SKM-1 (cell line): ENCODE data around the gene PCDHA5.
"Not testable (repeated sequence)": the region's sequence is repeated elsewhere in the genome, so short reads cannot be mapped to it uniquely, and the experiment has no call there.

Source experiments
- DNase-seq: peaks from one replicate; lab custom pipeline; 2025; ENCODE audit not compliant: unreplicated experiment; lab: John Stamatoyannopoulos, UW

PCDHA5 gene

DNA sequence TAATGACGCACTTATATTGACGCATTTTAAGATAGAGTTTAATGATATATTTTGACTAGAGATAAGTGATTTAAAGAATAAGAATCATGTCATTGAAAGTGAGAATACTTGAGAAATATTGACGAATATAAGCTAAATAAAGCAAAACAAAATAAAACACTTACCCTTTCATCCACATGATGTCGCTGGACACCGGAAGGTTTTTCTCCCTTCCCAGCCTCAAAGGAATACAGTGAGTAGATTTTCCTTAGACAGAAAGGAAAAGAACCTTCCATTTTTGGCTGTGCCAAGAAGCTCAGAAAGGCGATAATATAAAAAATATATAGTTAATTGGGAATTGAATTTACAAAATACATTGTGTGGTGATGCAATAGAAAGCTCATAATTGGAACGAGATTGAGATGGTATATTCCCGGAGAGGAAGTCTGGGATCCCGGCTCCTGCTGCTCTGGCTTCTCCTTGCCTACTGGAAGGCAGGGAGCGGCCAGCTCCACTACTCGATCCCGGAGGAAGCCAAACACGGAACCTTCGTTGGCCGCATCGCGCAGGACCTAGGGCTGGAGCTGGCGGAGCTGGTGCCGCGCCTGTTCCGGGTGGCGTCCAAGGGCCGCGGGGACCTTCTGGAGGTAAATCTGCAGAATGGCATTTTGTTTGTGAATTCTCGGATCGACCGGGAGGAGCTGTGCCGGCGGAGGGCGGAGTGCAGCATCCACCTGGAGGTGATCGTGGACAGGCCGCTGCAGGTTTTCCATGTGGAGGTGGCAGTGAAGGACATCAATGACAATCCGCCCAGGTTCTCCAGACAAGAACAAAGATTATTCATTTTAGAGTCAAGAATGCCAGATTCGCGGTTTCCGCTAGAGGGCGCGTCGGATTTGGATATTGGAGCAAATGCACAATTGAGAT is at the start of gene PCDHA5:
PCDHA5 (plus strand) TSS at position 239 of the 906 bp plus-strand sequence.
- no peak for DNase-seq

DNA sequence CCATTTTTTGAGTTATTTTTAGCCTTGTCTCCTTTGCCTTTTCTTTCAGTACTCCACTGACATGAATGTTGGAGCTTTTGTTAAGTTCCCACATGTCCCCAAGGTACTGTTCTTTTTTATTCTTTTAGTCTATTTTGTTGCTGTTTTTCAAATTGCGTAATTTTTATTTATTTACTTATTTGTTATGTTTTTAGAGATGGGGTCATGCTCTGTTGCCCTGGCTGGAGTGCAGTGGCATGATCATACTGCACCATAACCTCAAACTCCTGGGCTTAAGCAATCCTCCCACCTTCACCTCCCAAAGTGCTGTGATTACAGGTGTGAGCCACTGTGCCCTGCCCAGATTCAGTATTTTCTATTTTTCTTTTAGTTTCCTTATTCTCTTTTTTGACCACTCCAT is 40.9 kb upstream of the PCDHA5 start:
- no peak for DNase-seq

DNA sequence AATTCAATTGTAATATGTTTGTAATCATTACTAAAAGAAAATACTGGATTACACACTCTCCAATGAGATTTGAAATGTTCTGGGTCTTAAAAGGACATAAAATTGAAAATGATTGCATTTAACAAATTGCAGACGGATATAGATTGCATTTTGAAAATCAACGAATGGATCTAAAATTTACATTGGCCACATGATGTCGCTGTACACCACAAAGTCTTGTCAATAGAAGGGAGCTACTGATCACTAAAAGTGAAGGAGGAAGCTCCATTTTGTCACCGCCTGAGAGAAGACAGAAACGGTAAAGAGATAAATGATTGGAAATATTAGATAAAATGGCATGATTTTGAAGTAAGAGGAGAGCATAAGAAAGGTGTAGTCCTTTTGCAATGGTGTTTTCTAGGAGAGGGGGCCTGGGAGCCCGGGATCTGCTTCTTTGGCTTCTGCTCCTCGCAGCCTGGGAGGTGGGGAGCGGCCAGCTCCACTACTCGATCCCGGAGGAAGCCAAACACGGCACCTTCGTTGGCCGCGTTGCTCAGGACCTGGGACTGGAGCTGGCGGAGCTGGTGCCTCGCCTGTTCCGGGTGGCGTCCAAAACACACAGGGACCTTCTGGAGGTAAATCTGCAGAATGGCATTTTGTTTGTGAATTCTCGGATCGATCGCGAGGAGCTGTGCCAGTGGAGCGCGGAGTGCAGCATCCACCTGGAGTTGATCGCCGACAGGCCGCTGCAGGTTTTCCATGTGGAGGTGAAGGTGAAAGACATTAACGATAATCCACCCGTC is 35.3 kb upstream of the PCDHA5 start, which contains the start of gene PCDHA1:
PCDHA1 (plus strand) TSS at position 236 of the 782 bp plus-strand sequence.
- peak; percentile 46 for DNase-seq

DNA sequence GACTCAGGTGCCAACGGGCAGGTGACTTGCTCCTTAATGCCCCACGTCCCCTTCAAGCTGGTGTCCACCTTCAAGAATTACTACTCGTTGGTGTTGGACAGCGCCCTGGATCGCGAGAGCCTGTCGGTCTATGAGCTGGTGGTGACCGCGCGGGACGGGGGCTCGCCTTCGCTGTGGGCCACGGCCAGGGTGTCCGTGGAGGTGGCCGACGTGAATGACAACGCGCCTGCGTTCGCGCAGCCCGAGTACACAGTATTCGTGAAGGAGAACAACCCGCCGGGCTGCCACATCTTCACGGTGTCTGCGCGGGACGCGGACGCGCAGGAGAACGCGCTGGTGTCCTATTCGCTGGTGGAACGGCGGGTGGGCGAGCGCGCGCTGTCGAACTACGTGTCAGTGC is 34.0 kb upstream of the PCDHA5 start:
- DNase-seq: not testable (repeated sequence)

DNA sequence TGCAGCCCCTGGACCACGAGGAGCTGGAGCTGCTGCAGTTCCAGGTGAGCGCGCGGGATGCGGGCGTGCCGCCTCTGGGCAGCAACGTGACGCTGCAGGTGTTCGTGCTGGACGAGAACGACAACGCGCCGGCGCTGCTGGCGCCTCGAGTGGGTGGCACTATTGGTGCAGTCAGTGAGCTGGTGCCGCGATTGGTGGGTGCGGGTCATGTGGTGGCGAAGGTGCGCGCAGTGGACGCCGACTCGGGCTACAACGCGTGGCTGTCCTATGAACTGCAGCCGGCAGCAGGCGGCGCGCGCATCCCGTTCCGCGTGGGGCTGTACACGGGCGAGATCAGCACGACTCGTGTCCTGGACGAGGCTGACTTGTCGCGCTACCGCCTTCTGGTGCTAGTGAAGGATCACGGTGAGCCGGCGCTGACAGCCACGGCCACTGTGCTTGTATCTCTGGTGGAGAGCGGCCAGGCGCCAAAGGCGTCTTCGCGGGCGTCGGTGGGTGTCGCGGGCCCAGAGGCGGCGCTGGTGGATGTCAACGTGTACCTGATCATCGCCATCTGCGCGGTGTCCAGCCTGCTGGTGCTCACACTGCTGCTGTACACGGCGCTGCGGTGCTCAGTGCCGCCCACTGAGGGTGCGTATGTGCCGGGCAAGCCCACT is 33.4 kb upstream of the PCDHA5 start:
- not testable (repeated sequence) for DNase-seq

DNA sequence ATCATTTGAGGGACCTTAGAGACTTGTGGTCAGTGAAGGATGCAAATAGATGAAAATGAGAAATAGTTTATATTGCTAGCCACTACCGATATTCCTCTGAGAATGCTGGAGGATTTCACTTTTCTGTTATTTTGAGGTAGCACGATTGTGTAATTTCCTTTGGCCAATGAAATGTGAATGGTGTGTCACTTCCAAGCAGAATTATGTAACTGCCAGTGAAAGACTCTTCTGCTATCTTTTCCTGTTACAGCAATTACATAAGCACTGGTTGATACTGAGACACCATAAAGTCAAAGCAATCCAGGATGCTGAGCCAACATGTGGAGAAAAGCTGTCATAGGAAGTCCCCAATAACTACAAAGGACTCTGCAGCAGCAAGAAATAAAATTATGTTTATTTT is 30.3 kb upstream of the PCDHA5 start:
- DNase-seq: peak; percentile 84

DNA sequence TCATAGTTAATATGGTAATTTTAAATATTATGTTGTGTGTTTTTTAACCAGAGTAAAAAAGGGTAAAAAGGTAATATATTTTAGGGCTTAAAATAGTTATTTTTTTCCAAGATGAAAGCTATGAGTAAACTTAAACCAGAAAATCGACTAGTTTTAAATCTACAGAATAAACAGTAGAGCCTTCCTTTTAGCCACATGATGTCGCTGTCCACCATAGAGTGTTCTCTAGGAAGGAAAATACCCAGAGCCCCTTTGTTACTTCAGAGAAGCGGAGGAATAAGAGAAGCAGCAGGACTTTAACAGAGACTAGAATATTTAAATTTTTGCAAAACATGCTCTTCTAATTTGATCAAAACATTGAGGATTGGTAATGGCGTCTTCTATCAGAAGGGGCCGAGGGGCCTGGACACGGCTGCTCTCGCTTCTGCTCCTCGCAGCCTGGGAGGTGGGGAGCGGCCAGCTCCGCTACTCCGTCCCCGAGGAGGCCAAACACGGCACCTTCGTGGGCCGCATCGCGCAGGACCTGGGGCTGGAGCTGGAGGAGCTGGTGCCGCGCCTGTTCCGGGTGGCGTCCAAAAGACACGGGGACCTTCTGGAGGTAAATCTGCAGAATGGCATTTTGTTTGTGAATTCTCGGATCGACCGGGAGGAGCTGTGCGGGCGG is 26.7 kb upstream of the PCDHA5 start, which contains the start of gene PCDHA2:
PCDHA2 (plus strand) TSS at position 258 of the 664 bp plus-strand sequence.
- DNase-seq: no peak

DNA sequence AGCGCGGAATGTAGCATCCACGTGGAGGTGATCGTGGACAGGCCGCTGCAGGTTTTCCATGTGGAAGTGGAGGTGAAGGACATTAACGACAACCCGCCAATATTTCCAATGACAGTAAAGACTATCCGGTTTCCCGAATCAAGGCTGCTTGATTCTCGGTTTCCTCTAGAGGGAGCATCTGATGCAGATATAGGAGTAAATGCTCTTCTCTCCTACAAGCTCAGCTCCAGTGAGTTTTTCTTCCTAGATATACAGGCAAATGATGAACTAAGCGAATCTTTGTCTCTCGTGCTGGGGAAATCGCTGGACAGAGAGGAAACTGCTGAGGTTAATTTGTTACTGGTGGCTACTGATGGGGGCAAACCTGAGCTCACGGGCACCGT is 26.2 kb upstream of the PCDHA5 start:
- no peak for DNase-seq

DNA sequence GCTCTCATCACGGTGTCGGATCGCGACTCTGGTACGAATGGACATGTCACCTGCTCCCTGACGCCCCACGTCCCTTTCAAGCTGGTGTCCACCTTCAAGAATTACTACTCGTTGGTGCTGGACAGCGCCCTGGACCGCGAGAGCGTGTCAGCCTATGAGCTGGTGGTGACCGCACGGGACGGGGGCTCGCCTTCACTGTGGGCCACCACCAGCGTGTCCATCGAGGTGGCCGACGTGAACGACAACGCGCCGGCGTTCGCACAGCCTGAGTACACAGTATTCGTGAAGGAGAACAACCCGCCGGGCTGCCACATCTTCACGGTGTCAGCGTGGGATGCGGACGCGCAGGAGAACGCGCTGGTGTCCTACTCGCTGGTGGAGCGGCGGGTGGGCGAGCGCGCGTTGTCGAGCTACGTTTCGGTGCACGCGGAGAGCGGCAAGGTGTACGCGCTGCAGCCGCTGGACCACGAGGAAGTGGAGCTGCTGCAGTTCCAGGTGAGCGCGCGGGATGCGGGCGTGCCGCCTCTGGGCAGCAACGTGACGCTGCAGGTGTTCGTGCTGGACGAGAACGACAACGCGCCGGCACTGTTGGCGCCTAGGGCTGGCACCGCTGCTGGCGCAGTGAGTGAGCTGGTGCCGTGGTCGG is 25.2 kb upstream of the PCDHA5 start:
- not testable (repeated sequence) for DNase-seq

DNA sequence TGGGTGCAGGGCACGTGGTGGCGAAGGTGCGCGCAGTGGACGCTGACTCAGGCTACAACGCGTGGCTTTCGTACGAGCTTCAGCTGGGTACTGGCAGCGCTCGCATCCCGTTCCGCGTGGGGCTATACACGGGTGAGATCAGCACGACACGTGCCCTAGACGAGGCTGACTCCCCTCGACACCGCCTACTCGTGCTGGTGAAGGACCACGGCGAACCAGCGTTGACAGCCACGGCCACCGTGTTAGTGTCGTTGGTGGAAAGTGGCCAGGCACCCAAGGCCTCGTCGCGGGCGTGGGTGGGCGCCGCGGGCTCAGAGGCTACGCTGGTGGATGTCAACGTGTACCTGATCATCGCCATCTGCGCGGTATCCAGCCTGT is 24.7 kb upstream of the PCDHA5 start:
- DNase-seq: no peak

DNA sequence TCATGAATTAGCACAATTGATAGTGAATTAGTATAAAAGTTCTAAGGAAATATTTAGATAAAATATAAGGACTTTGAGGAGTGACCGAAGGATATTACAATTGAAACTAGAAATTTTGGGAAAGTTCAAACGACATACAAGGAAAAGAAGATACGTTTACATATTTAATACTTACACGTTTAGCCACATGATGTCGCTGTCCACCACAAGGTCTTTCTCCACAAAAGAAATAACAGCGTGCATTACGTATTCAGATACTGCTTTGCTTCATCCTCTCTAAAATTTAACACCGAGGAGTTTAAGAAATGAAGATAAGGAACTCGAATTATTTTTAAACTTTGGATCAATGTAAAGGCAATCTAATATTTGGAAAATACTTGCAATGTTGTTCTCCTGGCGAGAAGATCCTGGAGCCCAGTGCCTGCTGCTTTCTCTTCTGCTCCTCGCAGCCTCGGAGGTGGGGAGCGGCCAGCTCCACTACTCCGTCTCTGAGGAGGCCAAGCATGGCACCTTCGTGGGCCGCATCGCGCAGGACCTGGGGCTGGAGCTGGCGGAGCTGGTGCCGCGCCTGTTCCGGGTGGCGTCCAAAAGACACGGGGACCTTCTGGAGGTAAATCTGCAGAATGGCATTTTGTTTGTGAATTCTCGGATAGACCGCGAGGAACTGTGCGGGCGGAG is 20.5 kb upstream of the PCDHA5 start, which contains the start of gene PCDHA3:
PCDHA3 (plus strand) TSS at position 242 of the 678 bp plus-strand sequence.
- no peak for DNase-seq

DNA sequence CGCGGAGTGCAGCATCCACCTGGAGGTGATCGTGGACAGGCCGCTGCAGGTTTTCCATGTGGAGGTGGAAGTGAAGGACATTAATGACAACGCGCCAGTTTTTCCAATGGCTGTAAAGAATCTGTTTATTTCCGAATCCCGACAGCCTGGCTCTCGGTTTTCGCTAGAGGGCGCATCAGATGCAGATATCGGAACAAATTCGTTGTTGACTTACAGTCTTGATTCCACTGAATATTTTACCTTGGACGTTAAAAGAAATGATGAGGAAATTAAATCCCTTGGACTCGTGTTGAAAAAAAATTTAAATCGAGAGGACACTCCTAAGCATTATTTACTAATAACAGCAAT is 19.9 kb upstream of the PCDHA5 start:
- no peak for DNase-seq

DNA sequence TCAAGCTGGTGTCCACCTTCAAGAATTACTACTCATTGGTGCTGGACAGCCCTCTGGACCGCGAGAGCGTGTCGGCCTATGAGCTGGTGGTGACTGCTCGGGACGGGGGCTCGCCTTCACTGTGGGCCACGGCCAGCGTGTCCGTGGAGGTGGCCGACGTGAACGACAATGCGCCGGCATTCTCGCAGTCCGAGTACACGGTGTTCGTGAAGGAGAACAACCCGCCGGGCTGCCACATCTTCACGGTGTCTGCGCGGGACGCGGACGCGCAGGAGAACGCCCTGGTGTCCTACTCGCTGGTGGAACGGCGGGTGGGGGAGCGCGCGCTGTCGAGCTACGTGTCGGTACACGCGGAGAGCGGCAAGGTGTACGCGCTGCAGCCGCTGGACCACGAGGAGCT is 19.0 kb upstream of the PCDHA5 start:
- DNase-seq: not testable (repeated sequence)

DNA sequence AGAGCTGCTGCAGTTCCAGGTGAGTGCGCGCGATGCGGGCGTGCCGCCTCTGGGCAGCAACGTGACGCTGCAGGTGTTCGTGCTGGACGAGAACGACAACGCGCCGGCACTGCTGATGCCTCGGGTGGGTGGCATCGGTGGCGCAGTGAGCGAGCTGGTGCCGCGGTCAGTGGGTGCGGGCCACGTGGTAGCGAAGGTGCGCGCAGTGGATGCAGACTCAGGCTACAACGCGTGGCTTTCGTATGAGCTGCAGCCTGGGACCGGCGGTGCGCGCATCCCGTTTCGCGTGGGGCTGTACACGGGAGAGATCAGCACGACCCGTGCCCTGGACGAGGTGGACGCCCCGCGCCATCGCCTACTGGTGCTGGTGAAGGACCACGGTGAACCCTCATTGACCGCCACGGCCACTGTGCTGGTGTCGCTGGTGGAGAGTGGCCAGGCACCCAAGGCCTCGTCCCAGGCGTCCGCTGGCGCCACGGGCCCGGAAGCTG is 18.6 kb upstream of the PCDHA5 start:
- DNase-seq: no peak

DNA sequence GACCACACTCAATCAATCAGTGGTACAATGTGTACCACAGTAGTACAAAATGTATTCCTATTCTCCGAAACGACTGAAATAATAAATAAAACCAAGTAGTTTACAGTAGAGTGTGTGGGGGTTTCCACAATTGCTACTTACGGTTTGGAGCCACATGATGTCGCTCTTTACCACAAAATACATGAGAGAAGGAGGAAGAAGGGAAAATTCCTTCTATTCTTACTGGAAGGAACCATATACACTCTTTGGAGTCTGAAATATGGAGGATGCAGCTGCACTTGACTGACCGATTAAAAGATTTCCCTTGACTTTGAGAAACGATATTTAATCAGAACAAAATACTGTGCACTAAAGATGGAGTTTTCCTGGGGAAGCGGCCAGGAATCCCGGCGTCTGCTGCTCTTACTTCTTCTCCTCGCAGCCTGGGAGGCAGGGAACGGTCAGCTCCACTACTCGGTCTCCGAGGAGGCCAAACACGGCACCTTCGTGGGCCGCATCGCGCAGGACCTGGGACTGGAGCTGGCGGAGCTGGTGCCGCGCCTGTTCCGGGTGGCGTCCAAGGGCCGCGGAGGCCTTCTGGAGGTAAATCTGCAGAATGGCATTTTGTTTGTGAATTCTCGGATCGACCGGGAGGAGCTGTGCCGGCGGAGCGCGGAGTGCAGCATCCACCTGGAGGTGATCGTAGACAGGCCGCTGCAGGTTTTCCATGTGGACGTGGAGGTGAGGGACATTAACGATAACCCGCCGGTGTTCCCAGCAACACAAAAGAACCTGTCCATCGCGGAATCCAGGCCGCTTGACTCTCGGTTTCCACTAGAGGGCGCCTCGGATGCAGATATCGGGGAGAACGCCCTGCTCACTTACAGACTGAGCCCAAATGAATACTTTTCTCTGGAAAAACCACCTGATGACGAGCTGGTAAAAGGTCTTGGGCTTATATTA is 14.3 kb upstream of the PCDHA5 start, which contains the start of gene PCDHA4:
PCDHA4 (plus strand) TSS at position 235 of the 942 bp plus-strand sequence.
- no peak for DNase-seq

DNA sequence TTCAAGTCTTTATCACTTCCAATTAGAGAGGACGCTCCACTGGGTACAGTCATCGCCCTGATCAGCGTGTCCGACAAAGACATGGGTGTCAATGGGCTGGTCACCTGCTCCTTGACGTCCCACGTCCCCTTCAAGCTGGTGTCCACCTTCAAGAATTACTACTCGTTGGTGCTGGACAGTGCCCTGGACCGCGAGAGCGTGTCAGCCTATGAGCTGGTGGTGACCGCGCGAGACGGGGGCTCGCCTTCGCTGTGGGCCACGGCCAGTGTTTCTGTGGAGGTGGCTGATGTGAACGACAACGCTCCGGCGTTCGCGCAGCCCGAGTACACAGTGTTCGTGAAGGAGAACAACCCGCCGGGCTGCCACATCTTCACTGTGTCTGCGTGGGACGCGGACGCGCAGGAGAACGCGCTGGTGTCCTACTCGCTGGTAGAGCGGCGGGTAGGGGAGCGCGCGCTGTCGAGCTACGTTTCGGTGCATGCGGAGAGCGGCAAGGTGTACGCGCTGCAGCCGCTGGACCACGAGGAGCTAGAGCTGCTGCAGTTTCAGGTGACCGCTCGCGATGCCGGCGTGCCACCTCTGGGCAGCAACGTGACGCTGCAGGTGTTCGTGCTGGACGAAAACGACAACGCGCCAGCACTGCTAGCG is 13.0 kb upstream of the PCDHA5 start:
- DNase-seq: not testable (repeated sequence)

DNA sequence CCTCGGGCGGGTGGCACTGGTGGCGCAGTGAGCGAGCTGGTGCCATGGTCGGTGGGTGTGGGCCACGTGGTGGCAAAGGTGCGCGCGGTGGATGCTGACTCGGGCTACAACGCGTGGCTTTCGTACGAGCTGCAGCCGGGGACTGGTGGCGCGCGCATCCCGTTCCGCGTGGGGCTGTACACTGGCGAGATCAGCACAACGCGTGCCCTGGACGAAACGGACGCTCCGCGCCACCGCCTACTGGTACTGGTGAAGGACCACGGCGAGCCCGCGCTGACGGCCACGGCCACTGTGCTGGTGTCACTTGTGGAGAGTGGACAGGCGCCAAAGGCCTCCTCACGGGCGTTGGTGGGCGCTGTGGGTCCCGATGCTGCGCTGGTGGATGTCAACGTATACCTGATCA is 12.5 kb upstream of the PCDHA5 start:
- DNase-seq: no peak

DNA sequence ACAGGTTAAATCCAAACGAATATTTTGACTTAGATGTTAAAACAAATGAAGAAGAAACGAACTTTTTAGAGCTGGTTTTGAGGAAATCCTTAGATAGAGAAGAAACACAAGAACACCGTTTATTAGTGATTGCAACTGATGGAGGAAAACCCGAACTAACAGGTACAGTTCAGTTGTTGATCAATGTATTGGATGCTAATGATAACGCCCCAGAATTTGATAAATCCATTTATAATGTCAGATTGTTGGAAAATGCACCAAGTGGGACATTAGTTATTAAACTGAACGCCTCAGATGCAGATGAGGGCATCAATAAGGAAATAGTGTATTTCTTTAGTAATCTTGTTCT is 842 bp downstream of the PCDHA5 start:
- no peak for DNase-seq
